Measurements from ENCODE around the gene DIAPH2.

Gene DIAPH2

GRCh38 chrX:97328853-97329390, 644.3 kb downstream of the DIAPH2 start:
- TF ChIP-seq, protein P1, sequence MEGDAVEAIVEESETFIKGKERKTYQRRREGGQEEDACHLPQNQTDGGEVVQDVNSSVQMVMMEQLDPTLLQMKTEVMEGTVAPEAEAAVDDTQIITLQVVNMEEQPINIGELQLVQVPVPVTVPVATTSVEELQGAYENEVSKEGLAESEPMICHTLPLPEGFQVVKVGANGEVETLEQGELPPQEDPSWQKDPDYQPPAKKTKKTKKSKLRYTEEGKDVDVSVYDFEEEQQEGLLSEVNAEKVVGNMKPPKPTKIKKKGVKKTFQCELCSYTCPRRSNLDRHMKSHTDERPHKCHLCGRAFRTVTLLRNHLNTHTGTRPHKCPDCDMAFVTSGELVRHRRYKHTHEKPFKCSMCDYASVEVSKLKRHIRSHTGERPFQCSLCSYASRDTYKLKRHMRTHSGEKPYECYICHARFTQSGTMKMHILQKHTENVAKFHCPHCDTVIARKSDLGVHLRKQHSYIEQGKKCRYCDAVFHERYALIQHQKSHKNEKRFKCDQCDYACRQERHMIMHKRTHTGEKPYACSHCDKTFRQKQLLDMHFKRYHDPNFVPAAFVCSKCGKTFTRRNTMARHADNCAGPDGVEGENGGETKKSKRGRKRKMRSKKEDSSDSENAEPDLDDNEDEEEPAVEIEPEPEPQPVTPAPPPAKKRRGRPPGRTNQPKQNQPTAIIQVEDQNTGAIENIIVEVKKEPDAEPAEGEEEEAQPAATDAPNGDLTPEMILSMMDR (IDR thresholded peaks at IDR 0.05) = no peak

DNA sequence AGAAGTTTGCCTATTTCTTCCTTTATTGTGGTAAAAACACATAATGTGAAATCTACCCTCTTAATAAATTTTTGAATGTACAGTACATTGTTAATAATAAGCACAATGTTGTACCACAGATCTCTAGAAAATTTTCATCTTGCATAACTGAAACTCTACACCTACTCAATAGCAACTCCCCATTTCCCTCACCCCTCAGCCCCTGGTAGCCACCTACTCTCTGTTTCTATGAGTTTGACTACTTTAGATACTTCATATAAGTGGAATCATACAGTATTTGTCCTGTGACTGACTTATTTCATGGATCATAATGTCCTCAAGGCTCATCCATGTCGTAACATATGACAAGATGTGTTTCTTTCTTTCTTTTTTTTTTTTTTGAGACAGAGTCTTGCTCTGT, 645.5 kb downstream of the DIAPH2 start:
- TF ChIP-seq, protein P1 (IDR thresholded peaks at IDR 0.05) = no peak

DNA sequence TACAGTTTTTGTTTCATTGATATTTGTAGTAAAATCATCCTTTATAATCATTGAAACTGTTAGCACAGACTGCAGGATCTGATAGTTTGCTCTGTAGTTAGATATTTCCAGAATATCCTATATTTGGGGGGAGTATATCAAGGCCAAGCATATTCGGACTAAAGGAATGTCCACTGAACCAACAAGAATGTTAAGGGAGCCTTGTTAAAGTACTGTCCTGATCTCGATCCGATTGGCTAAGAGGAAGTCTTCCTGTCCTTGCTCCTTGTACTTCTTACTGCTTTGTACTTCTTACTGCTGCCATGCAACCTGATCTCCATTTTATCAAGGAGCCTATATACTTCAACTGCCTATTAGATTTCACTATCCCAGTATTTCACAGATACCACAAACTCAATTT, 648.3 kb downstream of the DIAPH2 start:
- TF ChIP-seq, protein P1 (IDR thresholded peaks at IDR 0.05) = no peak

GRCh38 chrX:97334850-97335249, 650.2 kb downstream of the DIAPH2 start:
- TF ChIP-seq, protein P1 (IDR thresholded peaks at IDR 0.05) = no peak

- TF ChIP-seq, protein P1 (IDR thresholded peaks at IDR 0.05) = no peak
Measured at GRCh38 chrX:97344724-97345123, 660.1 kb downstream of the DIAPH2 start.

DNA sequence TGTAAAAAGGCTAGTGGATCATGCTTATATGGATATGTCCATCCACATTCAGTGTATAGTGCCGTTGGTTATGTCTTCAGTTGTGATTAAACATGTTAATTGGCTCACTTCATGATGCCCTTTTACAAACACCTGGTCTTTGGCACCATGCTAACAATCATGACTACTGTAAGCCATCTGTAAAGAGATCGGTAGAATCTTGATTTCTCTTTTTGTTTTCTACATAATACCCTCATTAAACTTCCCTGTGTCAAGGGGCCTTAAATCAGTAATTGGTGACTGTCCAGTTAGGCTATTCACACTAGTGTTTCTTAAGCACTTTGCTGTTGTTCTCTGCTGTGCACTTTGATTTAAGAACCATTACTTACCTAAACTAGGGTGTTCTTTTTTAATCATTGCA, 674.3 kb downstream of the DIAPH2 start:
- TF ChIP-seq, protein P1 (IDR thresholded peaks at IDR 0.05) = no peak

DNA sequence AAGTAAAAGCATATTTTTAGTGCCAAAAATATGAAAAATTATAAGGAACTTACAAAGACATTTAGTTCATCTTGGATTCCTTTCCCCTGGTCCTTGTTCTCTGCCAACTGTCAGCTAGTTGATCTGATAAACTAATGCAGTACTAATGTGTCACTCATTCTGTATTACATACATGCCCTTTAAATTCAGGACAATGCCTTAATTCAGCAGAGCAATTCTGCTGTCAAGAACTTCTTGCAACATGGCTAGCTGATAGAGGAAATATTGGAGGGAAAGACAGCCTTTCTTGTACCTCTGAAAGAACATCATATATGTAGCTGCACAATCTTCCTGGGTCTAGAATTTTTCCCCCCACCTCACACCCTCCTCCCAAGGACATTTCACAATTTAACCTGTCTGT, 679.2 kb downstream of the DIAPH2 start:
- TF ChIP-seq, protein P1 (IDR thresholded peaks at IDR 0.05) = no peak

- TF ChIP-seq, protein P1 (IDR thresholded peaks at IDR 0.05) = no peak
Measured at GRCh38 chrX:97366237-97366636, 681.6 kb downstream of the DIAPH2 start.
